Neural cell (in vitro differentiated cells): ENCODE measurements around the gene RHOBTB3. TPM values are rescaled to one million over a fixed set of nuclear protein-coding genes. Genes with fewer than 3 reads are reported as not detected.

Experiments
- H2AFZ ChIP-seq: fragments of 200-600, 300-800 bp; sonication (generic), shearing (Covaris generic); 2 replicates; pipeline ENCODE4 v1.6.0; 2014; ENCODE audit warnings: low read depth, mild to moderate bottlenecking, antibody characterized with exemption, low read length, moderate library complexity
- H3F3A ChIP-seq: fragments of 200-600 bp; shearing (Covaris generic); 2 replicates; pipeline ENCODE4 v1.6.1; 2016; ENCODE audit warnings: mild to moderate bottlenecking, moderate library complexity, mixed read lengths, antibody characterized with exemption, low read length; ENCODE audit not compliant: insufficient read depth, poor library complexity, severe bottlenecking
- H3K27ac ChIP-seq: fragments of 200-600, 300-800 bp; sonication (generic), shearing (Covaris generic); 2 replicates; pipeline ENCODE4 v1.5.1; 2014; ENCODE audit warnings: mild to moderate bottlenecking, low read length, moderate library complexity
- H3K27me3 ChIP-seq: fragments of 300-800, 200-600 bp; sonication (generic), shearing (Covaris generic); 2 replicates; pipeline ENCODE4 v1.6.0; 2014; ENCODE audit warnings: mild to moderate bottlenecking, low read depth, low read length, moderate library complexity; ENCODE audit not compliant: insufficient read depth
- H3K36me3 ChIP-seq: fragments of 300-800, 200-600 bp; sonication (generic), shearing (Covaris generic); 2 replicates; pipeline ENCODE4 v1.5.1; 2014; ENCODE audit warnings: mild to moderate bottlenecking, antibody characterized with exemption, low read length, moderate library complexity; ENCODE audit not compliant: insufficient read depth
- H3K4me2 ChIP-seq: fragments of 300-800, 200-600 bp; sonication (generic), shearing (Covaris generic); 2 replicates; pipeline ENCODE4 v1.6.0; 2014; ENCODE audit warnings: mild to moderate bottlenecking, low read length
- H3K4me3 ChIP-seq: fragments of 300-800, 200-600 bp; sonication (generic), shearing (Covaris generic); 2 replicates; pipeline ENCODE4 v1.5.1; 2014; ENCODE audit warnings: mild to moderate bottlenecking, low read length, moderate library complexity
- H3K79me2 ChIP-seq: fragments of 200-600 bp; shearing (Covaris generic); replicated peaks from 2 replicates; pipeline ENCODE4 v1.6.0; 2014; ENCODE audit warnings: mild to moderate bottlenecking, low read length, moderate library complexity; ENCODE audit not compliant: insufficient read depth
- H3K9ac ChIP-seq: fragments of 300-800, 200-600 bp; sonication (generic), shearing (Covaris generic); 2 replicates; pipeline ENCODE4 v1.6.1; 2016; ENCODE audit warnings: mild to moderate bottlenecking, low read length, mixed read lengths
- H3K9me2 ChIP-seq: fragments of 200-600 bp; shearing (Covaris generic); 2 replicates; pipeline ENCODE4 v1.6.1; 2016; ENCODE audit warnings: mild to moderate bottlenecking, low read length, mixed read lengths; ENCODE audit not compliant: insufficient read depth
- H3K9me3 ChIP-seq: fragments of 200-600, 300-800 bp; sonication (generic), shearing (Covaris generic); 2 replicates; pipeline ENCODE4 v1.6.1; 2016; ENCODE audit warnings: mild to moderate bottlenecking, mixed run types, low read length, moderate library complexity, mixed read lengths
- H4K20me1 ChIP-seq: fragments of 200-600 bp; shearing (Covaris generic); 2 replicates; pipeline ENCODE4 v1.6.1; 2016; ENCODE audit warnings: mild to moderate bottlenecking, mixed run types; ENCODE audit not compliant: insufficient read depth
- CTCF ChIP-seq: fragments of 450-650 bp; IDR thresholded peaks from 2 replicates; pipeline ENCODE4 v1.5.1; 2014; ENCODE audit warnings: antibody characterized with exemption, mild to moderate bottlenecking, moderate library complexity; ENCODE audit not compliant: poor library complexity, severe bottlenecking
- EP300 ChIP-seq: fragments of 450-650 bp; conservative IDR thresholded peaks from 2 replicates; pipeline ENCODE4 v1.6.1; 2014; ENCODE audit warnings: antibody characterized with exemption, mild to moderate bottlenecking, moderate library complexity; ENCODE audit not compliant: poor library complexity, severe bottlenecking
- EZH2 ChIP-seq: fragments of 200-600, 300-800 bp; shearing (Covaris generic), sonication (generic); IDR thresholded peaks from 2 replicates; pipeline ENCODE4 v1.6.1; 2014; ENCODE audit warnings: antibody characterized with exemption, low read length, borderline replicate concordance, mild to moderate bottlenecking; ENCODE audit not compliant: insufficient read depth, poor library complexity, severe bottlenecking
- MXI1 ChIP-seq: fragments of 450-650 bp; conservative IDR thresholded peaks from 2 replicates; pipeline ENCODE4 v1.6.1; 2014; ENCODE audit warnings: antibody characterized with exemption, mild to moderate bottlenecking; ENCODE audit not compliant: poor library complexity, severe bottlenecking
- POLR2AphosphoS5 ChIP-seq: IDR thresholded peaks from 2 replicates; pipeline ENCODE4 v1.6.1; 2012
- RAD21 ChIP-seq: fragments of 450-650 bp; conservative IDR thresholded peaks from 2 replicates; pipeline ENCODE4 v1.6.1; 2014; ENCODE audit warnings: antibody characterized with exemption, mild to moderate bottlenecking, moderate library complexity
- REST ChIP-seq: IDR thresholded peaks from 2 replicates; pipeline ENCODE4 v1.6.1; 2012; ENCODE audit warnings: borderline replicate concordance
- SMC3 ChIP-seq: fragments of 450-650 bp; conservative IDR thresholded peaks from 2 replicates; pipeline ENCODE4 v1.6.1; 2014; ENCODE audit warnings: antibody characterized with exemption, mild to moderate bottlenecking, moderate library complexity; ENCODE audit not compliant: poor library complexity
- TAF1 ChIP-seq: IDR thresholded peaks from 2 replicates; pipeline ENCODE4 v1.6.1; 2012; ENCODE audit warnings: low read depth
- polyA plus RNA-seq: library from polyadenylated mRNA; depleted of rRNA; stranded (reverse); fragments of >200 nt; gene quantifications from 2 replicates; pipeline ENCODE4 v1.2.3, GENCODE V29; 2014

Gene RHOBTB3
- polyA plus RNA-seq, 1 donor from 2014 or later = 99.4 TPM

GRCh38 chr5:95721582-95722295, 9.4 kb upstream of the RHOBTB3 start:
- Histone ChIP-seq H3K9me3 (no peaks in the 10 kb centered on the region), H3K9ac (no peak overlapping the region), H3F3A (no peaks in the 10 kb centered on the region), H3K79me2 (no peaks in the 10 kb centered on the region), H3K27me3 (no peaks in the 10 kb centered on the region), H3K36me3 (no peaks in the 10 kb centered on the region), H3K9me2 (no peaks in the 10 kb centered on the region), H3K4me3 (no peak overlapping the region), H2AFZ (no peak overlapping the region), H4K20me1 (no peaks in the 10 kb centered on the region), H3K4me2 (no peak overlapping the region), H3K27ac (no peak overlapping the region)
- TF ChIP-seq POLR2AphosphoS5 (no peak), EZH2 (no peak), SMC3 (no peak), REST (no peak), MXI1 (no peak), RAD21 (no peak), EP300 (no peak), CTCF (no peak), TAF1 (no peak)

GRCh38 chr5:95723632-95724369, 7.3 kb upstream of the RHOBTB3 start:
- H3K4me2 ChIP-seq = no peak overlapping the region
- no peak overlapping the region for H3K9ac ChIP-seq
- no peak overlapping the region for H3K4me3 ChIP-seq
- peaks cover 5% of the 10 kb centered on the region for H3K27me3 ChIP-seq
- H4K20me1 ChIP-seq = no peaks in the 10 kb centered on the region
- TF ChIP-seq MXI1 = no peak
- TF ChIP-seq EP300 = no peak
- TF ChIP-seq SMC3 = no peak
- no peak for TF ChIP-seq CTCF
- no peak for TF ChIP-seq RAD21
- TF ChIP-seq REST = no peak
- no peak for TF ChIP-seq TAF1
- no peak for TF ChIP-seq POLR2AphosphoS5
- TF ChIP-seq EZH2 = no peak
- H3K79me2 ChIP-seq = no peaks in the 10 kb centered on the region
- H3K27ac ChIP-seq = no peak overlapping the region
- H3K36me3 ChIP-seq = no peaks in the 10 kb centered on the region
- no peaks in the 10 kb centered on the region for H3F3A ChIP-seq
- no peak overlapping the region for H2AFZ ChIP-seq
- H3K9me3 ChIP-seq = no peaks in the 10 kb centered on the region
- H3K9me2 ChIP-seq = no peaks in the 10 kb centered on the region
